IPS-NIHi7 (cell line): ENCODE data around the gene RTP5.
"Not testable (repeated sequence)": the region's sequence is repeated elsewhere in the genome, so short reads cannot be mapped to it uniquely, and the experiment has no call there.

ENCODE experiments used
- DNase-seq: peaks from one replicate; pipeline ENCODE4 v3.0.0; 2012; ENCODE audit warnings: mixed read lengths; ENCODE audit errors: extremely low spot score

The RTP5 gene

GRCh38 chr2:241922816-241923601, 53.5 kb downstream of the RTP5 start:
- DNase-seq, result not testable (repeated sequence)
